NK-92 (cell line): Measurements from ENCODE around the gene NAV1.
"Not testable (repeated sequence)": the region's sequence is repeated elsewhere in the genome, so short reads cannot be mapped to it uniquely, and the experiment has no call there.

ENCODE experiments used
- DNase-seq: peaks from one replicate; lab custom pipeline; 2025; ENCODE audit not compliant: unreplicated experiment; lab: John Stamatoyannopoulos, UW

Gene NAV1, protein sequence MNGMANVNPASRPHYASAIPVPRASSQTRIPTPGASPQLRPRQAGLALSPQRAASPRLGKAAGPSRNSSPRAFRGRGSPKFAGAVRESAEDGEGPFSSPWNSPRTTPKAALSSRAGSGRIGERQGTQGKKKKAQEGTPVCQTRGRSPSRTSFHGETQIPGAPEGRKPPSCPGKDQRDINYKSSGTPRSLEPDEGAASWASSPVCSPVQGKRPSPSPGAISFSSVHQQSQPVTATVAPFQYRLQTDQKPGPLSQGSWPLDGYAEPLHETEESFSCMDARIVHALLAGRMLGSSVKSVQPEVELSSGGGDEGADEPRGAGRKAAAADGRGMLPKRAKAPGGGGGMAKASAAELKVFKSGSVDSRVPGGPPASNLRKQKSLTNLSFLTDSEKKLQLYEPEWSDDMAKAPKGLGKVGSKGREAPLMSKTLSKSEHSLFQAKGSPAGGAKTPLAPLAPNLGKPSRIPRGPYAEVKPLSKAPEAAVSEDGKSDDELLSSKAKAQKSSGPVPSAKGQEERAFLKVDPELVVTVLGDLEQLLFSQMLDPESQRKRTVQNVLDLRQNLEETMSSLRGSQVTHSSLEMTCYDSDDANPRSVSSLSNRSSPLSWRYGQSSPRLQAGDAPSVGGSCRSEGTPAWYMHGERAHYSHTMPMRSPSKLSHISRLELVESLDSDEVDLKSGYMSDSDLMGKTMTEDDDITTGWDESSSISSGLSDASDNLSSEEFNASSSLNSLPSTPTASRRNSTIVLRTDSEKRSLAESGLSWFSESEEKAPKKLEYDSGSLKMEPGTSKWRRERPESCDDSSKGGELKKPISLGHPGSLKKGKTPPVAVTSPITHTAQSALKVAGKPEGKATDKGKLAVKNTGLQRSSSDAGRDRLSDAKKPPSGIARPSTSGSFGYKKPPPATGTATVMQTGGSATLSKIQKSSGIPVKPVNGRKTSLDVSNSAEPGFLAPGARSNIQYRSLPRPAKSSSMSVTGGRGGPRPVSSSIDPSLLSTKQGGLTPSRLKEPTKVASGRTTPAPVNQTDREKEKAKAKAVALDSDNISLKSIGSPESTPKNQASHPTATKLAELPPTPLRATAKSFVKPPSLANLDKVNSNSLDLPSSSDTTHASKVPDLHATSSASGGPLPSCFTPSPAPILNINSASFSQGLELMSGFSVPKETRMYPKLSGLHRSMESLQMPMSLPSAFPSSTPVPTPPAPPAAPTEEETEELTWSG (N-terminal part only)

GRCh38 chr1:201538612-201539551 is at the start of gene NAV1:
TSS of gene NAV1 (plus strand) at chr1:201539127. CDS start at chr1:201622885, 83,758 bp downstream.
- no peak for DNase-seq

GRCh38 chr1:201489643-201490261 is 49.2 kb upstream of the NAV1 start:
- DNase-seq = no peak

DNA sequence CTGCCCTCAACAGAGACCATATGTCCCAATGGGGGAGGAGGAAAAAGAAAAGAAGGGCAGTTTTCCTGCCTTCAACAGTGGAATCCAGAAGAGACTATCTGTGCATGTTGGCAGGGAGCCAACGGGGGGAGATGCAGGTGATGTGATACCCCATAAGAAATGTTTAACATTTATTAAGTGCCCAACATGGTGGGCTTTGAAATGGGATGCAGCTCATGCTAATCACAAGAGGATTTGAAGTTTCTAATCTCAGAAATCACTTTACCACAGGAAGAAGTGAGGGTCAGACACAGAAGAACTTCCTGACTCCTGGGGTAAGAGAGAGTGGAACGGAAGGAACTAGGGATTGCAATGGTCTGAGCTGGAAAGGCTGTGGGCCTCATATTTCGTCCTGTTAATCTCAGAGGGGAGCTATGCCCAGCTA is 48.2 kb upstream of the NAV1 start:
- no peak for DNase-seq

DNA sequence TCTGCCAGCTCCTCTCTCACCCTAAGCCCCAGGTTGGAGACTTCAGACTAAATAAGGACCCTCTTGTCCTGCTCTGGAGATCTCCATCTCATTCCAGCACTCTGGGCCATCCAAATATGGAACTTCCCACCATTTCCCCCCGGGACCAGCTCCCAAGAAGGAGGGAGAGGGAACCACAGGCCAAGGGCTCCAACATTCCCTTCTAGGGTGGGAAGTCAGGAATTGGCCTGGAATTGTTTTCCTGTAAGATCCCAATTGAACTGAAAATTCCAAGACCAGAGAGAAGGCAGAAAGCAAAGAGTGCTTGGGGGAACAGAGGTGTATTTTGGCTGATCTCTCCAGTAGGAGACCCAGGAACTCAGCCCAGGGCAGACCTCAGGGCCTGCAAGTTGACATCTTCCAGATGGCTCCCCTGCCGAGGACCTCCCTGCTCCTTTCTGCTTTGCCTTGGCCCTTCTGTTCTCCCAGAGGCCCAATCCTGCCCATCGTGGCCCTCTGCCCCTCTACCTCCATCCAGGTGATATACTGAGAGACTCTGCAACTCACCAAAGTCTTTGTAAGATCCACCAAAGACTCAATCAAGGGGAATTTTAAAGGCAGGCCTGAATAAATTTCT is 46.9 kb upstream of the NAV1 start:
- no peak for DNase-seq

GRCh38 chr1:201493026-201493656 is 45.8 kb upstream of the NAV1 start:
- DNase-seq = not testable (repeated sequence)

DNA sequence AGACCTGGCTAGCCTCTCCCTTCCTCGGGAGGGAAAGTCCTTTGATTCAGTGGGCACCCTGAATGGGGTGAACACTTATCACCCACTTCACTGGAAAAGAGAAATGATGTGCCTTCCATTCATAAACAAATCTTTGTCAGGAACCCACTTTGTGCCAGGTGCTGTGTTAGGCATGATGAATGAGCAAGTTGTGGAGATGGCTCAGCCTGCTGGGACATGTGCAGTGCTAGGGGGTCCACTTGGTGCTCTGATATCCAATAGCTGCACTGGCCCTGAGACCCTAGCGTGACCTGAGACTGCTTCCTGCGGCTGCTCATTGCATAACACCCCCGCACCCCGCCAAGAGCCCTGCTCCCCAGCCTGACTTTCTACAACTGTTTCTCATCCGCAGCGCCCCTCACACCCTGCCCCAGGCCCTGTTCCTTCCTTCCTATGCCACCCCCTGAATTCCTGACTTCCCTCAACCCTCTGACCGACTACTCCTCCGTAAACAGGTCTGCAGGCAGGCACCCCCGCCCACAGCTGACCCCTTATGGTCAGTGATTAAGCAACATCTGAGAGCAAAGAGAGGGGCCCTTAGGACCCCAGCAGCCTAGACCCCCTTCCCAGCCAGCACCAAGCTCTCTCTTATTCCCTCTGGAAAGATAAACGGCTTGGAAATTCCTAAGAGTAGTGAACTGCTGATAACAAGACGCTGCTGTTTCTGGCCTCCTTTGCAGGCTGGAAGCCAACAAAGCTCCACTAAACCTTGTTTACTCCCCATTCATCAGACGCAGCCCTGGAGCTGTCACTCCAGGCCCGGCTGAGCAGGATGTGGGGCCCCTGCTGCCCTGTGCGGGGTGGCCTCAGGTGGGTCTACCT is 44.9 kb upstream of the NAV1 start:
- no peak for DNase-seq

GRCh38 chr1:201495551-201496295 is 43.2 kb upstream of the NAV1 start:
- DNase-seq = no peak

DNA sequence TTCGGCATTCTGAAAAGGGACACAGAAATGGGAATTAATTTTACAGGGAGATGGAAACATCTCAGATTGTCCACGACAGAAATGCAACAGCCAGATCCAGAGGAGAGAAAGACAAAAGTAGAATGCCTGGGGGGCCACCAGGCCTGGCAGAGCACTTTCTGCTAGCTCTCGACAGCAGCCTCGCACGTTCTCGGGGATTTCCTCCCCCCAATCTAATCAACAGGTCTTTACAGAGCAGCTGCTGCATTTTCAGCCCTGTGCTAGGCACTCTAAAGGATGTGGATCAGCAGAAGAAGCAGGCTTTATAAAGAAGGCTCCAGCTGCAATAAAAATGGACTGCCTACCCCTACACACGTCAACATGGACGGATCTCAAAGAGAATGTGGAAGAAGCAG is 42.6 kb upstream of the NAV1 start:
- no peak for DNase-seq

GRCh38 chr1:201497935-201498509 is 40.9 kb upstream of the NAV1 start:
- no peak for DNase-seq

GRCh38 chr1:201498621-201499020 is 40.3 kb upstream of the NAV1 start:
- DNase-seq = no peak

DNA sequence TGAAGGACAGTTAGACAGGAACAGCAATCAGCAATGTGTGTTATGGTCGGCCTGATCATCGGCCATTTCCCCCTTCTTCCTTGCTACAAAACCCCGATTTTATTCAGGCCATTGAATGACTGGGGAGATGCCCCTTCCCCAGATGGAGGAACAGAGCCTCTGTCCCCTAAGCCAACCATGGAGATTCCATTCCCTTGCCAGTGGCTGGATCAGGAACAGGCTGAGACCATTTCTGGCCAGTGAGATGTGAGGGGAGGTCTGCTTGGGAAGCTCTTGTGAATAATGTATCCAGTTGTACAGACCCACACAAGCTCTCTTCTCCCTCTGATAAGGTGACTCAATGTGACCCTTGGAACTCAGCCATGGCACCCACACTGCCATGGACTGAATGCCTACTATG is 39.7 kb upstream of the NAV1 start:
- DNase-seq = no peak

- no peak for DNase-seq
These were observed 38.9 kb upstream of the NAV1 start for GRCh38 chr1:201499795-201500669.

GRCh38 chr1:201500670-201501120 is 38.2 kb upstream of the NAV1 start:
- DNase-seq = no peak

DNA sequence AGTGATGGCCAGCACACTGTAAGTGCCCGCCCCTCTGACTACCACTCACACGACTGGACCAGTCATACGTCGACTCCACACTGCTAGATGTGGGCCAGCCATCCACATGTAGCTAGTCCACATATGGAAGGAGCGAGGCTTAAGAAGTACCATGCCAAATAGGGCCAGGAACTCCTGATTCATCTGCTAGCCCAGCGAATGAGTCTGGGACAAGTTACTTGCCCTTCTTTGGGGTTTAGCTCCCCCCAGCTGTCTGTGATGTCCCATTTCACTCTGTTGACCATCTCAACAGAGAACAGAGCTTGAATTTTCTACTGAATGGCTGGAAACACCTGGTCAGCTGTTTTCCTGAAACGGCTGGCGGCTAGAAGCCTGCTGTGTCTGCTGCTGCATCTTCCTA is 37.8 kb upstream of the NAV1 start:
- no peak for DNase-seq

DNA sequence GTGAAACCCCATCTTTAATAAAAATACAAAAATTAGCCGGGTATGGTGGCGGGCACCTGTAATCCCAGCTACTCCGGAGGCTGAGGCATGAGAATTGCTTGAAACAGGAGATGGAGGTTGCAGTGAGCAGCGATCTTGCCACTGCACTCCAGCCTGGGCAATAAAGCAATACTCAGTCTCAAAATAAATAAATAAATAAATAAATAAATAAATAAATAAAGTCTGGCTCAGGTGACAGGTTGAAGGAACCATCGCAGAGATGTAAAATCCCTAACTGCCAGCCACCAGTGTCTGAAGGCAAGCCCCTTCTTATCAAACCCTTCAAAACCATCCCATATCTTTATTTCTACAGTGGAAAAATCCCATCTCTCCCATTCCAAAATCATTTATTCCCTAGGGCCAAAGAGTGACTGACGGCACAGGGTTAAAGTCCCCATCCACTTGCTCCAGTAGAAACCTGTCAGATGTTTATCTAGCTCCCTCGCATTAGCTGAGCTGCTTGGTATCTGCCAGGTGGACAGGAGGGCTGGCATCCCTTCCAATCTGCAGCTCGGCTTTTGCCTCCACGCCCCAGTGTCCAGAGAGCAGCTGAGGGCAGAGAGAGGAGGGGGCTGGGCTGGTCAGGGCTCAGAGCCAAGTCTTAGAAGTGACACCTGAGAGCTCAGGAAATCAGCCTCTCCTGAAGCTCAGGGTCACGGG is 37.0 kb upstream of the NAV1 start:
- DNase-seq = no peak
